OCI-LY3 (cell line): Measurements from ENCODE around the gene MCC.

ENCODE experiments used
- CTCF ChIP-seq: fragments of 200-600, 300-600 bp; sonication (generic); IDR thresholded peaks from 2 replicates; pipeline ENCODE4 v1.5.1; 2014; ENCODE audit warnings: antibody characterized with exemption, low read length, low read depth
- EZH2phosphoT487 ChIP-seq: fragments of 200-600 bp; shearing (Covaris generic); IDR thresholded peaks from 2 replicates; pipeline ENCODE4 v1.6.1; 2018; ENCODE audit warnings: antibody characterized with exemption, mixed run types, low read depth

GRCh38 chr5:113520429-113520828, 32.2 kb upstream of the MCC start:
- no peak for TF ChIP-seq CTCF
- TF ChIP-seq EZH2phosphoT487, result no peak
